Activated T-cell treated with anti-CD3 and anti-CD28 coated beads, Interleukin-2, amount 50 U/mL, for 72 hours (primary cell): ENCODE results near the gene OXSR1. TPM values are rescaled to one million over a fixed set of nuclear protein-coding genes. Genes with fewer than 3 reads are reported as not detected.

Experiments
- ATAC-seq, 2 donors: fragments of 150-1000 bp; cut with Tn5 transposase; replicated peaks in 1 of 2; 2 replicates each; pipeline ENCODE4 v1.10.0; 2021; ENCODE audit warnings: moderate library complexity in 2 of 2, mild to moderate bottlenecking in 1 of 2
- DNase-seq, 2 donors: peaks; one replicate each; pipeline ENCODE4 v3.0.0; 2021 to 2022; ENCODE audit warnings: mixed read lengths in 1 of 2
- H3K27ac Mint-ChIP-seq: one replicate; pipeline ENCODE4 v1.8.0; 2022; ENCODE audit warnings: mild to moderate bottlenecking, moderate library complexity, mixed read lengths
- H3K27me3 Mint-ChIP-seq: one replicate; pipeline ENCODE4 v1.8.0; 2022; ENCODE audit warnings: low read depth, mixed read lengths
- H3K36me3 Mint-ChIP-seq, 2 donors: one replicate each; pipeline ENCODE4 v1.8.0; 2022; ENCODE audit warnings: mixed read lengths in 2 of 2, mild to moderate bottlenecking in 1 of 2; ENCODE audit not compliant: insufficient read depth in 2 of 2
- H3K4me1 Mint-ChIP-seq: one replicate; pipeline ENCODE4 v1.8.0; 2022; ENCODE audit warnings: low read depth, mixed read lengths
- H3K4me3 Mint-ChIP-seq, 2 donors: one replicate each; pipeline ENCODE4 v1.8.0; 2022; ENCODE audit warnings: mild to moderate bottlenecking in 2 of 2, mixed read lengths in 2 of 2, moderate library complexity in 2 of 2
- H3K9me3 Mint-ChIP-seq, 2 donors: one replicate each; pipeline ENCODE4 v1.8.0; 2022; ENCODE audit warnings: mixed read lengths in 2 of 2
- total RNA-seq, 2 donors: library from RNA; stranded (reverse); gene quantifications; one replicate each; pipeline ENCODE4 v1.2.3, GENCODE V29; 2022

OXSR1 gene
- total RNA-seq, 2 donors from 2014 or later = 46.3 to 51.8 TPM

DNA sequence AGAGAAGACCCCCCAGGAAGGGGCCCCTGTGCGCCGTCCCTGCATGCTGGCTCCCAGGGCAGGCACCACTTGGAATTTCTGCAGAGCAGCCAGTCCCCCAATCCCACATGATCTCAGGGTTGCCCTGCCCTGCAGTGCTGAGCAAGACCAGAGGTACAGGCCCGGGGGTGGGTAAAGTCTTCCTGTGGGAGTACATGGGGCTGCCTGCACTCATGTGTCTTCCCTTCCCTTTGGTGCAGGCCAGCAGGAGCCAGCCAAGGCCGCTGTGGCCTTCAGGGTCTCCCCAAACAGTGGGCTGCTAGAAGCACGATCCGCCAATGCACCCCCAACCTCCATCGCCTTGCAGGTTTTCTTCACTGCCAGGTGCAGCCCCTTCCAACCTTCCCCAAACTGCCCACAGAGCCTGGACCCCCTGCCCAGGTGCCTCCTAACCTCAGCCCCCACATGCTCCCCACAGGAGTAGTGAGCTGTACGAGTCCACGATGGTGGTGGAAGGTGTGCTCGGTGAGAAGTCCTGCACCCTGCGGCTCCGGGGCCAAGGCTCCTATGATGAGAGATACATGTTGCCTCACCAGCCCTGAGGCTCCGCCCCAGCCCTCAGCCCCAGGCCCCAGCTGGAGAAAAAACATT is 43.4 kb upstream of the OXSR1 start:
- Mint-ChIP-seq H3K4me3 (no peak overlapping the region), H3K27ac (no peak overlapping the region), H3K27me3 (no peaks in the 10 kb centered on the region), H3K4me1 (peaks cover 6% of the 10 kb centered on the region), H3K36me3 (peaks cover 3 to 14% of the 10 kb centered on the region in 2 donors), H3K9me3 (no peaks in the 10 kb centered on the region)
- no peak for ATAC-seq
- no peak for DNase-seq

DNA sequence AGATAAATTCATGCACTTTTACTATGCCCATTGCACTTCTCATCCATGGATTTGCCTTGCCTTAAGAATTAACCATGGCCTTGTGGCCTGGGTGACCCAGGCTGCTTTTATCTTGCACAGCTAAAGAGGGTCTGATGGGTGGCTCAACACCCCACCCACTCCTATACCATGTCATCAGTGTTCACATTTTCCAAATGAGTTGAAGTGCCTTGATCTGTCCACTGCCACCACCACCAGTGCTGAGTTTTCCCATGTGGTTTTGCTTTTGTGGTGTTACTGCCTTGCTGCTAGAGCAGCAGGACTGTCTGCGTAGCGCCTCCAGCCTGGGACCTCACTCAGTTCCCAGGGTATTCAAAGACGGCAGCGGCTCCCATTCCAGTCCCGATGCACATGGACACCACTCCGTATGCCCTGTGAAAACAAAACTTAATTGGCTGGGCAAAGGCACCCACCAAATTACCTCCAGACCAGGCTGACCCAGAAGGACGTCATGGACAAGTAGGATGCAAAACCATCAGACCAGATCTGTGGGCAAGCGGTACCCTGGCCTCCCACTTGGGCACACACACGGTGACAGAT is 42.5 kb upstream of the OXSR1 start:
- Mint-ChIP-seq H3K9me3 (no peaks in the 10 kb centered on the region), H3K4me3 (no peak overlapping the region), H3K36me3 (peaks cover 3 to 16% of the 10 kb centered on the region in 2 donors), H3K27ac (no peak overlapping the region), H3K27me3 (no peaks in the 10 kb centered on the region), H3K4me1 (peaks cover 6% of the 10 kb centered on the region)
- DNase-seq (no peak), ATAC-seq (no peak)

DNA sequence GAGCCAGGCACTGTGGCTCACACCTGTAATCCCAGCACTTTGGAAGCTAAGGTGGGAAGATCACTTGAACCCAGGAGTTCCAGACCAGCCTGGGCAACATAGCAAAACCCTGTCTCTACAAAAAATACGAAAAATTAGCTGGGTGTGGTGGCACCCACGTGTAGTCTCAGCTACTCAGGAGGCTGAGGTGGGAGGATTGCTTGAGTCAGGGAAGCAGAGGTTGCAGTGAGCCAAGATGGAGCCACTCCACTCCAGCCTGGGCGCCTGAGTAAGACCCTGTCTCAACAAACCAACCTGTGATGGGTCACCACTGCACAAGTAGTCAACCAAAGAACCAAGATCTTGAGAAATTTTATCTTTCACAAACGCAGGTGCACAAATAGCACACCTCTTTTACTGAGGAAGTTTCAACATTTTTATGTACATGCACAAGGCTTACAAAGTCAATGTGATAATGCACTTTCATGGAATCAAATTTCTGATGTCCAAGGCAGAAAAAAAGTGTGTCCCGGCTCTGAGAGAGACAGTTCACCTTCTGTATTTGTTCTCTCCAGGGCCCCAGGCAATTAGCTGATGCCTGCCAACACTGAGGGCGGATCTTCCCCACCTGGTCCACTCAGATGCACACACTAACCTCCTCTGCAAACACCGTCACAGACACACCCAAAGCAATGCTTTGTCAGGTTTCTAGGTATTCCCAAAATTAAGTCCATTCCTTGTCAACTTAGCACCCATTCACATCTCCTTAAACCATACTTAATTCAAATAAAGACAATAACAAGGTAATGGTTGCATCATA is 40.8 kb upstream of the OXSR1 start:
- Mint-ChIP-seq H3K27me3 (no peaks in the 10 kb centered on the region), H3K27ac (peak overlapping the region; percentile 46), H3K36me3 (peaks cover 3 to 17% of the 10 kb centered on the region in 2 donors), H3K4me1 (no peaks in the 10 kb centered on the region), H3K9me3 (no peaks in the 10 kb centered on the region), H3K4me3 (no peak overlapping the region)
- ATAC-seq = no peak
- DNase-seq = no peak

DNA sequence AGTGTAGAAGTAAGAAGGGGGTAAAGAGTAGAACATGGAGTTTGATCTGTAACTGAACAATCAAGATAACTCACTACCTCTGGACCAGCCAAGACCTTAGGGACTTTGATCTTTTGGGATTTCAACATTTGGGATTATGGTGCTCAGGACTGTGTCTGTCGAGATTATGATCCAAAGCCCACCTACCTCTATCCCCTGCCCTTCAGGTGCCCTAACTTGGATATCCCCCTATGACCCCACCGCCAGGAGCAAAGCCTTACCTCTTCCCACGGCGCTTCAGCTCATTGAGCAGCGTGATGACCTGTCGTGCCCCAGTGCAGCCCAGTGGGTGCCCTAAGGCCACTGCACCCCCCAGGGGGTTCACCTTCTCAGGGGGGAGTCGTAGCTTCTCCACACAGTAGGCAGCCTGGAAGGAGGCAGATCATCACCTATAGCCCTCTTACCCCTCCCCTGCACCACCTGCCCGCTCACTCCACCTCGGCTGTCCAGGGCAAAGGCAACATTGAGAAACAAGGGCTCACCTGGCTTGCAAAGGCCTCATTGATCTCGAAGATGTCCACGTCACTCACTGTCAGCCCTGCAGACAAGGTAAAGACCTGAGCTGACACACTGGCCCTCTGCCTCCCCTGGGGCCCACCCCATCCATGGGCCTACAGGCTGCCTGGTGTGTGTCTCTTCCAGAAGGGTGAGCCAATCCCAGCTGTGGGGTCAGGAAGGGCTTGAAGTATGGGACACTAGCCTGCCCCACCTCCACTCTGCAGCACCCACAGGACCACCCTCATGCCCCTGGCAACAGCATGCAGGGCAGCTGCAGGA is 39.8 kb upstream of the OXSR1 start:
- peak overlapping the region; percentile 46 for H3K27ac Mint-ChIP-seq
- H3K4me1 Mint-ChIP-seq = no peaks in the 10 kb centered on the region
- H3K36me3 Mint-ChIP-seq = peaks cover 3 to 23% of the 10 kb centered on the region in 2 donors
- no peak for ATAC-seq
- no peak for DNase-seq
- H3K27me3 Mint-ChIP-seq = no peaks in the 10 kb centered on the region
- no peaks in the 10 kb centered on the region for H3K9me3 Mint-ChIP-seq
- H3K4me3 Mint-ChIP-seq = no peak overlapping the region

DNA sequence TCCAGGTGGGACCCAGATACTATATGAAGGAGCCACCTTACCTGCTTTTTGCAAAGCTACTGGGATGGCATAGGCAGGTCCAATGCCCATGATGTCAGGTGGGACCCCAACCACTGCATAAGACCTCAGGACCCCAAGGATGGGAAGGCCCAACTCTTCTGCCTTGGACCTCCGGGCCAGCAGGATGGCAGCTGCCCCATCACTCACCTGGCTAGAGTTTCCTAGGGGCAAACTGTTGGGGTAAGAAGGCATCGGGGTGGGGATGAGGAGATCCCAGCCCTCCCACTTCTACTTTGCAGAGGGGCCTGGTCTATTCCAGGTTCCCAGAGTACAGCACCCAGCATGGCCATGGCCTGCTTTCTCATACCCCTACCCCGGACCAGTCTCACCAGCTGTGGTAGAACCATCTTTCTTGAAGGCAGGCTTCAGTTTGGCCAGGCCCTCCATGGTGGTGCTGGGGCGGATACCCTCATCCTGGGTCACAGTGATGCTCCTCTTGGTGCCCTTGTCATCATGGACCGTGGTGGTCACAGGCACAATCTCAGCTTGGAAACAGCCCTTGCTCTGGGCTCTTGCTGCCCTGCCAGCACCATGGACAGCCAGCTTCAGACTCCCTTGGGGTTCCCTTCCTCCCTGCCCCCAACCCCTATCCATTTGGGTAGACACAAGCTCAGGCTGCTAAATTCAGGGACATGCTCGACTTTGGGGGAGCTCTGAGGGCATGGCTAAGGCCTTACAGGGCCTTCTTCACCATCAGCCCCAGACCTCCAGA is 39.0 kb upstream of the OXSR1 start:
- H3K4me3 Mint-ChIP-seq = no peak overlapping the region
- ATAC-seq = no peak

DNA sequence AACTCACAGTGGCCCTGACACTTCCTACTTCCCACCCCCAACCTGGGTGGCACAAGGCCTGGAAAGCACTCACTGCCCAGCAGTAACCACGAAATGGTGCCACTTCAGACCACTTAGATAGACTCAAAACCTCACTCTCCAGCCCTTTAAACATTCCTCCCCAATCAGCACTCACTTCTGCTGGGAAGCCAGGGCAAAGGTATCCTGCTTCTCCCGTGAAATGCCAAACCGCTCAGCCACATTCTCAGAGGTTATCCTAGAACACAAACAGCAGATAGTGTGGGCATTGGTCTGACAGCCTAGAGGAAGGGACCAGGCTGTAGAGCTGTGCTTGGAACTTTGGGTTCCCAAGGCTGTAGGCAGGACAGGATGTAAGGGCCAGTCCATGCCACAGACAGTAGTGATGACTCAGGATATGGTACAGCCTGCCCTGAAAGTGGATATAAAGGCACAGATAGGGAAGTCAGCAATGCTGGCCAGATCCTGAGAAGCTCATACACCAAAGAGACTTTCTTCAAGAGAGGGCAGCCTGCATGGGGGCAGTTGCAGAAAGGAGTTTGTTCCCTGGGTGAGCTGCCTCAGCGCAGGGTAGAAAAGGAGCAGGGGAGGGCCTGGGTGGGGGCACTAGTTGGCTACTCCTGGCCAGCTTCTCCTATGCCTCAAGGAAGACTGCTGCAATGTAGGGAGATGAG is 37.6 kb upstream of the OXSR1 start:
- Mint-ChIP-seq H3K9me3 (no peaks in the 10 kb centered on the region), H3K4me1 (peaks cover 2% of the 10 kb centered on the region), H3K27ac (no peak overlapping the region), H3K27me3 (no peaks in the 10 kb centered on the region), H3K36me3 (peaks cover under 1 to 24% of the 10 kb centered on the region in 2 donors), H3K4me3 (no peak overlapping the region)
- ATAC-seq (no peak), DNase-seq (no peak)

More for the DNA sequence above, 39.0 kb upstream of the OXSR1 start:
- Mint-ChIP-seq H3K27me3 (no peaks in the 10 kb centered on the region), H3K36me3 (peaks cover 3 to 24% of the 10 kb centered on the region in 2 donors), H3K27ac (no peak overlapping the region), H3K4me1 (no peaks in the 10 kb centered on the region), H3K9me3 (no peaks in the 10 kb centered on the region)
- DNase-seq = no peak

DNA sequence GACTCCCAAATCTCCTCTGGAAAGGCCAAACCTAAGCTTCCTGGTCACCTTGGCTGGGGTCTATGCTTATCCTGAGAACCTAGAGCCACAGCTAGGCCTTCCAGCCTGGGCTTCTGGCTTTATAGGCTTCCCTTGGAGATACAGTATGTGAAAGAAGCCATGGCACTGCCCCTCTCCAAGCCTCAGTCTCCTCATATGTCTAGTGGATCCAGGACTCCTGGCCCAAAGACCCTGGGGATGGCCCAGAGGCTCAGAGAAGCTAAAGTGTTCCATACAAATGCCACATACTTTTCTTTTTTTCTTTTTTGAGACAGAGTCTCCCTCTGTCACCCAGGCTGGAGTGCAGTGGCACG is 37.1 kb upstream of the OXSR1 start:
- ATAC-seq = no peak
- Mint-ChIP-seq H3K27me3 (no peaks in the 10 kb centered on the region), H3K9me3 (no peaks in the 10 kb centered on the region), H3K36me3 (peaks cover 0 to 18% of the 10 kb centered on the region in 2 donors), H3K27ac (no peak overlapping the region), H3K4me1 (peaks cover 7% of the 10 kb centered on the region), H3K4me3 (no peak overlapping the region)
- DNase-seq = no peak

DNA sequence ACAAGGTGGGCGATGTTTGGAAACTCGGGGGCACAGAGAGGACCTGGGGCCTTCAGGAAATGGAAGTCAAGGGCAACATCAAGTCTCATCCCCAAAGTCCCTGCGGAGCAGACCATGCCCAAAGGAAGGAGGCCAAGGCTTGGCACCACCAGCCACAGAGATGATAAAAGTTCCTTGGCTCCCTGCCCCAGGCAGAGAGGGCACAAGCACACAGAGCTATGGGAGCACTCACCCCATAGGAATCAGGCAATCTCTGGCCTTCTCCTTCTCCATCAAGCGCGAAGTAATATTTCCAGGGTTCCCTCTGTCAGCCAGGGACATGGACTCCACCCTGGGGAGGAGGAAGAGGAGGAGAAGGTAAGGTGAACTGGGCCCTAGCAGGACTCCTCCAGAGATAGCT is 36.3 kb upstream of the OXSR1 start:
- H3K4me1 Mint-ChIP-seq = peaks cover 10% of the 10 kb centered on the region
- no peak for DNase-seq
- ATAC-seq = no peak
- H3K27ac Mint-ChIP-seq = peak overlapping the region; percentile 23
- H3K36me3 Mint-ChIP-seq = peaks cover 0 to 18% of the 10 kb centered on the region in 2 donors
- H3K4me3 Mint-ChIP-seq = no peak overlapping the region
- H3K9me3 Mint-ChIP-seq = no peaks in the 10 kb centered on the region
- no peaks in the 10 kb centered on the region for H3K27me3 Mint-ChIP-seq

DNA sequence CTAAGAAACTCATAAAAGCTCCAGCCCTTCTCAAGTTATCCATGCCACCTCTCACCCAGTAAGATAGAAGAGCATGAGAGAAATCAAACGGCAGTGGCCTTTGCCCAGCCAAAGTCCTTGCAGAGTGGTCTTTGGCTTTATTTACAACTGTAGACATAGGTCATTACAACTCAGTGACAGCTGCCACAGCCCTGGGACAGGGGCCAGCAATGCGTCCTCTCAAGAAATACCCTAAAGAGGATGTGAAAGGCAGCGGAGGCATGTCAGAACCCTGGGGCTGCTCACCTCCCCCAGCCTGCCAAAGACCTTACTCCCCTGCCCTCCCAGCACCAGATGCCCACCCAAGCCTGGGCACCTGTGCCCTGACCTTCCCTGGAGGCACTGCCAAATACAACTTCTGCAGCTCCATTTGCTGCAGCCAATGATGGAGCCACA is 34.7 kb upstream of the OXSR1 start:
- ATAC-seq (no peak), DNase-seq (no peak)
- peaks cover 0 to 13% of the 10 kb centered on the region in 2 donors for H3K36me3 Mint-ChIP-seq
- H3K27ac Mint-ChIP-seq = no peak overlapping the region
- H3K4me1 Mint-ChIP-seq = peaks cover 19% of the 10 kb centered on the region
- H3K9me3 Mint-ChIP-seq = no peaks in the 10 kb centered on the region
- no peak overlapping the region for H3K4me3 Mint-ChIP-seq
- no peaks in the 10 kb centered on the region for H3K27me3 Mint-ChIP-seq

DNA sequence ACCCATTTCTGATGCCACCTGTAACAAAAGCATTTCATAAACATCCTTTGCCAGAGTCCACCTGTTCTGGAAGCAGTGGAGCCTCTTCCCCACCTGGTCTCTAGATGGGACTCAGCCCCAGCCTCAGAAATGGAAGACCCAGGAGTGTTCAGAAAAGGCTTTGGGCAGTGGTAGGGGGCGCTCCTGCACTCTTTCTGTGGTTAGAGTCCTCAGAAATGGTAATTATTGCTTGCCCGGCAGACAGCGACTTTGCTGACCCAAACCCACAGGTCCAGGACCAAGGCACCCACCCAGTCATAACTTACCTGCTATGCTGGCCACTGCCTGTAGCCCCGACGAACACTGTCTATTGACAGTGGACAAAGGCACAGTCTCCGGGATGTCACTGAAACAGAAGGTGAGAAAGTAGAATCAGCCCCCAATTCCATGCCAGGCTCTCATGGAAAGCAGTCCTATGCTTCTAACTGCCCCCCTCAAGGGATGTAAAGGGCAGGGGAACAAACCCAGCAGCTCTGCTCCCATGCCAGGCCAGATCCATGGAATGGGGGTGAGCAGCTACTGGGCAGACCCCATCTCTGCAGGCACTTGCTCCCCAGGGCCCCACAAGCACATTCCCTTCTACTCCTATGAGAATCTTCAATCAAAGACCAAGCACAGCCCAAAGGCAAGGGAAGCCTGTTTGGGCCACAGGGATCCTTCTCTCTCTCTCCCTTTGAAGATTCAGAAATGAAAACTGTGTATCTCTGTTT is 33.5 kb upstream of the OXSR1 start:
- Mint-ChIP-seq H3K36me3 (peaks cover 0 to 16% of the 10 kb centered on the region in 2 donors), H3K4me1 (peaks cover 27% of the 10 kb centered on the region), H3K27ac (no peak overlapping the region), H3K4me3 (no peak overlapping the region), H3K27me3 (no peaks in the 10 kb centered on the region), H3K9me3 (no peaks in the 10 kb centered on the region)
- DNase-seq (peak; percentile 22 to 29), ATAC-seq (no peak)

DNA sequence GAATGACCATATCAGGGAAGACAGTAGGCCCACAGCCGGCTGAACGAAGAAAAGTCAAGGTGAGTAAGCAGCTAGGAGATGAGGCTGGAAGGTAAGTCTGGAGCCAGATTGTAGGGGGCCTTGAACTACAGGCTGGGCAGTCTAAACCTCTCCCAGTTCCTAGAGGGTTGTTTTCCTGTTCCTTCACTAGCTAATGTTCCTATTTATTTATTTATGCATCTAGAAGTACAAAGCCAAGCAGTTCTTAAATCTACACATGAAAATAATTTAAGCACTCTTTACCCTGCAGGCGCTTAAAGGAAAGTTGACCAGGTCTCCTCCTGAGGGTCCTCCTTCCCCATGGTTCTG is 32.2 kb upstream of the OXSR1 start:
- H3K4me3 Mint-ChIP-seq = no peak overlapping the region
- H3K36me3 Mint-ChIP-seq = peaks cover 3 to 12% of the 10 kb centered on the region in 2 donors
- H3K27me3 Mint-ChIP-seq = no peaks in the 10 kb centered on the region
- H3K27ac Mint-ChIP-seq = no peak overlapping the region
- ATAC-seq = no peak
- no peaks in the 10 kb centered on the region for H3K9me3 Mint-ChIP-seq
- DNase-seq = no peak
- peaks cover 36% of the 10 kb centered on the region for H3K4me1 Mint-ChIP-seq
